MM.1S (cell line): ENCODE measurements around the gene PIGH.
"Not testable (repeated sequence)": the region's sequence is repeated elsewhere in the genome, so short reads cannot be mapped to it uniquely, and the experiment has no call there.

ENCODE experiments used
- DNase-seq: peaks from one replicate; pipeline ENCODE4 v3.0.0-alpha.2; 2015
- H2AFZ ChIP-seq: fragments of 300-600 bp; sonication (generic); 2 replicates; pipeline ENCODE4 v1.6.0; 2016; ENCODE audit warnings: antibody characterized with exemption, low read length
- H3F3A ChIP-seq: fragments of 300-600 bp; sonication (generic); 2 replicates; pipeline ENCODE4 v1.6.1; 2016; ENCODE audit warnings: mild to moderate bottlenecking, antibody characterized with exemption, low read length, moderate library complexity, mixed read lengths; ENCODE audit not compliant: insufficient read depth
- H3K27ac ChIP-seq: fragments of 300-600 bp; sonication (generic); 2 replicates; pipeline ENCODE4 v1.5.1; 2016; ENCODE audit warnings: mild to moderate bottlenecking, low read length
- H3K27me3 ChIP-seq: fragments of 300-600 bp; sonication (generic); replicated peaks from 2 replicates; pipeline ENCODE4 v1.6.0; 2016; ENCODE audit warnings: low read length; ENCODE audit not compliant: insufficient read depth
- H3K36me3 ChIP-seq: fragments of 300-600 bp; sonication (generic); replicated peaks from 2 replicates; pipeline ENCODE4 v1.6.1; 2016; ENCODE audit warnings: mild to moderate bottlenecking, low read length, mixed read lengths; ENCODE audit not compliant: insufficient read depth
- H3K4me1 ChIP-seq: fragments of 300-600 bp; sonication (generic); 2 replicates; pipeline ENCODE4 v1.6.1; 2016; ENCODE audit warnings: low read length, mixed read lengths
- H3K4me2 ChIP-seq: fragments of 300-600 bp; sonication (generic); 2 replicates; pipeline ENCODE4 v1.6.0; 2016; ENCODE audit warnings: low read depth, low read length
- H3K4me3 ChIP-seq: fragments of 300-600 bp; sonication (generic); 2 replicates; pipeline ENCODE4 v1.5.1; 2016; ENCODE audit warnings: low read length, mixed read lengths
- H3K79me2 ChIP-seq: fragments of 300-600 bp; sonication (generic); 2 replicates; pipeline ENCODE4 v1.6.1; 2016; ENCODE audit warnings: mixed run types, low read length, mixed read lengths
- H3K9ac ChIP-seq: fragments of 300-600 bp; sonication (generic); 2 replicates; pipeline ENCODE4 v1.6.1; 2016; ENCODE audit warnings: low read length, mixed read lengths
- H3K9me2 ChIP-seq: fragments of 300-600 bp; sonication (generic); replicated peaks from 2 replicates; pipeline ENCODE4 v1.6.1; 2016; ENCODE audit warnings: mild to moderate bottlenecking, low read length, mixed read lengths; ENCODE audit not compliant: insufficient read depth
- H3K9me3 ChIP-seq: fragments of 300-600 bp; sonication (generic); replicated peaks from 2 replicates; pipeline ENCODE4 v1.6.1; 2016; ENCODE audit warnings: mild to moderate bottlenecking, low read length, mixed read lengths; ENCODE audit not compliant: insufficient read depth
- H4K20me1 ChIP-seq: fragments of 300-600 bp; sonication (generic); 2 replicates; pipeline ENCODE4 v1.6.1; 2016; ENCODE audit warnings: mild to moderate bottlenecking, low read length, moderate library complexity, mixed read lengths; ENCODE audit not compliant: insufficient read depth
- EZH2 ChIP-seq: fragments of 300-600 bp; sonication (generic); optimal IDR thresholded peaks from 2 replicates; pipeline ENCODE3; 2017; ENCODE audit warnings: low read depth, mild to moderate bottlenecking, antibody characterized with exemption, low read length, mixed read lengths
- EZH2phosphoT487 ChIP-seq: fragments of 300-600 bp; sonication (generic); IDR thresholded peaks from 2 replicates; pipeline ENCODE4 v1.6.1; 2018; ENCODE audit warnings: antibody characterized with exemption, low read length
- TF ChIP-seq, protein P1 (sequence below): fragments of 300-600 bp; sonication (generic); IDR thresholded peaks from 2 replicates; pipeline ENCODE4 v1.5.1; 2016; ENCODE audit warnings: antibody characterized with exemption, low read length, mixed read lengths

The PIGH gene

DNA sequence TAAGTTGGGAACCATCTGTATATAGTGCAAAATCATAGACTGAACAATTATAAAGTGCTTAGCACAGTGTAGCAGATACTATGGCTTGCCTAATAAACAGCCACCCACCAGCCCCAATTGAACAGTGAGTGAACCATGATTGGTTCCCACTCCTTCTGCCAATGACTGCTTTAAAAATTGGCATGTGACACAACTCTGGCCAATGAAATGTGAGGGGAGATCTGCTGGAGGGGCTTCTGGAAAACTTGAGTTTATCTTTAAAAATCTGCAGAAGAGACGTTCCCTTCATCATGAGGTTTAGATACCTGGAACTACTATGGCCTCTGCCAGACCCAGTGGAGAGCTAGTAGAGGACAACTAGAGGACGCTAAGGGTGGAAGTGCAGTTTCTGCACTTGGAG is 4.7 kb downstream of the PIGH start:
- Histone ChIP-seq H3K4me1 (no peaks in the 10 kb centered on the region), H3K36me3 (no peaks in the 10 kb centered on the region), H3F3A (no peaks in the 10 kb centered on the region), H3K27ac (no peak overlapping the region), H3K9me3 (no peaks in the 10 kb centered on the region), H4K20me1 (no peaks in the 10 kb centered on the region), H3K27me3 (no peaks in the 10 kb centered on the region), H2AFZ (no peak overlapping the region), H3K79me2 (no peaks in the 10 kb centered on the region), H3K9ac (no peak overlapping the region), H3K4me2 (no peak overlapping the region), H3K4me3 (no peak overlapping the region), H3K9me2 (no peaks in the 10 kb centered on the region)
- TF ChIP-seq, protein P1, sequence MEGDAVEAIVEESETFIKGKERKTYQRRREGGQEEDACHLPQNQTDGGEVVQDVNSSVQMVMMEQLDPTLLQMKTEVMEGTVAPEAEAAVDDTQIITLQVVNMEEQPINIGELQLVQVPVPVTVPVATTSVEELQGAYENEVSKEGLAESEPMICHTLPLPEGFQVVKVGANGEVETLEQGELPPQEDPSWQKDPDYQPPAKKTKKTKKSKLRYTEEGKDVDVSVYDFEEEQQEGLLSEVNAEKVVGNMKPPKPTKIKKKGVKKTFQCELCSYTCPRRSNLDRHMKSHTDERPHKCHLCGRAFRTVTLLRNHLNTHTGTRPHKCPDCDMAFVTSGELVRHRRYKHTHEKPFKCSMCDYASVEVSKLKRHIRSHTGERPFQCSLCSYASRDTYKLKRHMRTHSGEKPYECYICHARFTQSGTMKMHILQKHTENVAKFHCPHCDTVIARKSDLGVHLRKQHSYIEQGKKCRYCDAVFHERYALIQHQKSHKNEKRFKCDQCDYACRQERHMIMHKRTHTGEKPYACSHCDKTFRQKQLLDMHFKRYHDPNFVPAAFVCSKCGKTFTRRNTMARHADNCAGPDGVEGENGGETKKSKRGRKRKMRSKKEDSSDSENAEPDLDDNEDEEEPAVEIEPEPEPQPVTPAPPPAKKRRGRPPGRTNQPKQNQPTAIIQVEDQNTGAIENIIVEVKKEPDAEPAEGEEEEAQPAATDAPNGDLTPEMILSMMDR: no peak
- TF ChIP-seq EZH2phosphoT487: no peak
- no peak for TF ChIP-seq EZH2
- DNase-seq: no peak

DNA sequence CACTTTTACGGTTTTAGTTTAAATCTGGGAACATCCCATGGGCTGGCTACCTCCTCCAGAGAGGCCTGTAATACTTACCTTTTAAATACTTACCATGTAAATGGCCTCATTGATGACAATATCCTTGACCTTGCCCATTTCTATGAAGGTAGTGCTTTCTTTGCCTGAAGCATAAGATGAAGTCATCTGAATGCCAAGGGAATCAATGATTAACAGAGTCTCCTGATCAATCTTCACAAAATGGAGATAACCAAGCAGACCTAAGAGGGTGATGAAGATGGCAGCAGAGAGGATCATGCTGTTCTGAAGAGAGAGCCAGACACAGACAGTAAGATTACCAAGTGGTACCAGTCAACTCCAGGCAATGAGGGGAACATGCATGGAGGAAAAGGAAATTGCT is 6.4 kb downstream of the PIGH start:
- H3K4me3 ChIP-seq, H3K79me2 ChIP-seq, H3K27ac ChIP-seq, H4K20me1 ChIP-seq, H3K9ac ChIP-seq, H3K27me3 ChIP-seq, H3K36me3 ChIP-seq, H3K4me1 ChIP-seq, DNase-seq, H3F3A ChIP-seq, H2AFZ ChIP-seq, H3K9me3 ChIP-seq, H3K9me2 ChIP-seq, H3K4me2 ChIP-seq: not testable (repeated sequence)

DNA sequence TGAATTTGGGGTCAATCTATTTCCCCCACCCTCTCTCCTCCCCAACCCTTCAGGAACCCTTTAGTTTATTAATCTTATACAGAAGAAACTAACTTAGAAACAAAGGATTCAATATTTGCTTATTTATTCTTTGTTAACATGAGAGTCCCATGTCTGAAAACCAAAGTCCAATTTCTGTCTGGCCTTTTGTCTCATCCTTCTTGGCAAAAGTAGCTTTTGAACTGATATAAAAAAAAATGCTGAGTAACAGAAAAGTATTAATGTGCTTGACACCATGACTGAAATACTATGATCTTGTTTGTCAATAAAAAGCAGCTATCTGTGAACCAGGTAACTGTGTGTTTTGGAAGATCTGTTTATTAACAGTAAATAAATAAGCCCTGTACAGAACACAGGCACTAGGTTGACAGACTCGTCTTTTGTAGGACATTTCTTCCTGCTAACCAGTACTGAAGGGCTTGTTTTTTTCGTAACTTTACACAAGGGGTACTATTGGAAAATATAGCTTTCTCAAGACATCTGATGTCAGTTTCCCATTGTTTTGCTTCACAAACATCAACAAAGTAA is 10.8 kb downstream of the PIGH start:
- no peak overlapping the region for H3K4me3 ChIP-seq
- H3K27ac ChIP-seq: no peak overlapping the region

DNA sequence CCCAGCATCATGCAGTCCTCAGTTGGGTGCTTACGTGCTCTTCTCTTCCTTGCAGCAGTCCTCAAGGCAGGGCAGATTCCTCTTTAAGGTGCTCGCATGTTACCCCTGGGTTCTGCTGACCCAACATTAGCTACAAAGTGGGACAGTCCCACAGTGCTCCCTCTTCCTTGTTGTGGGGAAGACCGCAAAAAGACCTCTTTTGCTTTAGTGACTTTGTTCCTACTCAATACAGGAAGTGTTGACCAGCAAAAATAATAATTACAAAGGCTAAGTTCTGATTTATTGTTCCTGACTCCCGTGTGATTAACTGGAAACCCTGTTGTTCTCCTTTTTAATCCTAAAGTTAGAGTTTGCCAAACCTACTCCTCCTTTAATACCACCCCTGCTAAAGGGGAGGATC is 13.7 kb downstream of the PIGH start:
- no peak overlapping the region for H3K4me2 ChIP-seq
- H3F3A ChIP-seq: no peaks in the 10 kb centered on the region
- H3K27ac ChIP-seq: no peak overlapping the region
- no peaks in the 10 kb centered on the region for H3K36me3 ChIP-seq
- no peaks in the 10 kb centered on the region for H3K4me1 ChIP-seq
- H3K9ac ChIP-seq: no peak overlapping the region
- H3K4me3 ChIP-seq: no peak overlapping the region
- H4K20me1 ChIP-seq: no peaks in the 10 kb centered on the region
- H3K27me3 ChIP-seq: no peaks in the 10 kb centered on the region
- H3K79me2 ChIP-seq: no peaks in the 10 kb centered on the region
- H3K9me3 ChIP-seq: no peaks in the 10 kb centered on the region
- DNase-seq: no peak
- no peaks in the 10 kb centered on the region for H3K9me2 ChIP-seq
- H2AFZ ChIP-seq: no peak overlapping the region
- TF ChIP-seq EZH2phosphoT487 (no peak), EZH2 (no peak)
- TF ChIP-seq, protein P1: no peak

More for the DNA sequence above, 10.8 kb downstream of the PIGH start:
- H3F3A ChIP-seq: no peaks in the 10 kb centered on the region
- no peaks in the 10 kb centered on the region for H3K27me3 ChIP-seq
- no peak for TF ChIP-seq EZH2
- TF ChIP-seq, protein P1: no peak
- TF ChIP-seq EZH2phosphoT487: no peak
- no peak for DNase-seq
- no peaks in the 10 kb centered on the region for H3K79me2 ChIP-seq
- H3K4me2 ChIP-seq: no peak overlapping the region
- H3K9me2 ChIP-seq: no peaks in the 10 kb centered on the region
- H3K9me3 ChIP-seq: no peaks in the 10 kb centered on the region
- no peaks in the 10 kb centered on the region for H3K36me3 ChIP-seq
- no peak overlapping the region for H2AFZ ChIP-seq
- no peak overlapping the region for H3K9ac ChIP-seq
- H4K20me1 ChIP-seq: no peaks in the 10 kb centered on the region
- no peaks in the 10 kb centered on the region for H3K4me1 ChIP-seq
